Measurements from ENCODE around the gene LINC01488.

DNA sequence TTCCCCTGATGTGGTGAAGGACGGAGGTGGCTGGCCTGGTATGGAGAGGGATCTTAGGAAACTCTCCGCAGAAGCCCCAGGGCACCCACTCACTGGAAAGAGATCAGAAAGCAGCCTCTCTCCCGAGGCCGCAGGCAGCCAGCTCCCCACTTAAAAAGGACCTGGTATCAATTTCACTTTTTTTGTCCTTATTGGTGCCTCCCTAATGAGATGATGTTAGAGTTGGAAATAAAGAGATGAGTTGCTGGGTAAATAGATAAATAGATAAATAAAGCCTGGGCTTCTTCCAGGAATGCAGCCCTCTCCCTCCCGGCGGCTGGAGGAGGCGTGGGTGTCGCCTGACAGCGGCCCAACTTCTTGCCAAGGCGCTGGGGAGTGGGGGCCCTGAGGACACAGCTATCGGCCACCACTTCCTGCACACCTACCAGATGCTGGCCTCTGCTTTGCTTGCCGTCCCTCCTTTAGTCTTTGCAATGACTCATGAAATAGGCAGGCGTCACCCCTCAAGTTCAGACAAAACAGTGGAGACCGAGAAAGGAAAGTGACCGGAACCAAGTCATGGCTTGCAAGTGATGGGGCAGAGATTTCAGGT, 42.9 kb downstream of the LINC01488 start:
- no peak for TF ChIP-seq POLR2A (IDR thresholded peaks at IDR 0.05; ENCODE audit: low read length)
- TF ChIP-seq GATA1 (IDR thresholded peaks at IDR 0.05; ENCODE audit: low read depth, low read length), result no peak

Measured in erythroblast (primary cell).